NK-92 (cell line): ENCODE measurements around the gene PDHX.

Experiments used
- DNase-seq: peaks from one replicate; lab custom pipeline; 2025; ENCODE audit not compliant: unreplicated experiment; lab: John Stamatoyannopoulos, UW

PDHX gene

DNA sequence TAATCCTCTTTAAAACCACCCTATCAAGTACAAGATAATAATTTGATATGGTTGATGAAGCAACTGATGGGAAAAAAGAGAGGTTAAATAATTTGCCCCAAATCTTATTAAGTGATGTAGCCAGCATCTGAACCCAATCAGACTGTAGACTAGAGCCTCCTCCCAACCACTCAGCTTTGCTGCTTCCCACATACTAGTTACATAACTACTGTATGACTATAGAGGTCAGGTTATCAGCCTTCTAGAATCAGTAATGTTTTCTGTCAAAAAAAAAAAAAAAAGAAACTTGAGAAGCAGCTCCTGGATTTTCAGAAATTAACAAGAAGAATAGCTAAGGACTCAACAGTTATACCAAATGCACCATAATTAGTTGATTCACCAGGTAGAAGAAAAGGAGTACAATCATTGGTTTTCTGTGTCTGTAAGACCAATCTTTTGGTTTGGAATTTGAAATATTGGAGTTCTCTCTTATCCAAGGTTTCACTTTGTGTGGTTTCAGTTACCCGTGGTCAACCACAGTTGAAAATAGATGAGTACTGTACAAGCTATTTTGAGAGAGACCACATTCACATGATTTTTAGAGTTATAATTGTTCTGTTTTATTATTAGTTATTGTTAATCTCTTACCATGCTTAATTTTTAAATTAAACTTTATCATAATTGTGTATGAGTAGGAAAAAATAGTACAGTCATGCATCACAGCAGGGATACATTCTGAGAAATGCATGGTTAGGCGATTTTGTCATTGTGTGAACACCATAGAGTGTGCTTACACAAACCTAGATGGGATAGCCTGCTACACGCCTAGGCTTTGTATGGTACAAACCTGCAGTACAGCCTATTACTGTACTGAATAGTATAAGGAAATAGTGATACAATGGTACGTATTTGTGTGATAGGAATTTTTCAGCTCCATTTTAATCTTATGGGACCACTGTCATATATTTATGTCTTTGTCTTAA, 72.2 kb downstream of the PDHX start:
- no peak for DNase-seq

DNA sequence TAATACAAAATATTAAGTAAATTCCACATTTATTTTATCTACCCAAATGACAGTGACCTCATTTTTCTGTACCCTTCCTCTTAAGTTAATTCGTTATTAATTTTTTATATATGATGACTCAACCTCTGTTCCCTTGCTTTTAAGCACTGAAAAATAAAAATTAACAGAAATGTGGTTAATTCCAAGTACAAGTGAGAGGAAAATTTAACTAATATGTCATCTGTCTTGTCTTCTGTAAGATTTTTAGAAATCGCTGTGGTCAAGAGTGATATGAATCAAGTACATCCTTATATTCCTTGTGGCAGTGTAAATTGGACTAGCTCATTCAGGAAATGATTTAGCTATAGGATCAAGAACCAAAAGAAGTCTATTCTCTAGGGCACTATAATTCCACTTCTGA, 74.5 kb downstream of the PDHX start:
- no peak for DNase-seq

DNA sequence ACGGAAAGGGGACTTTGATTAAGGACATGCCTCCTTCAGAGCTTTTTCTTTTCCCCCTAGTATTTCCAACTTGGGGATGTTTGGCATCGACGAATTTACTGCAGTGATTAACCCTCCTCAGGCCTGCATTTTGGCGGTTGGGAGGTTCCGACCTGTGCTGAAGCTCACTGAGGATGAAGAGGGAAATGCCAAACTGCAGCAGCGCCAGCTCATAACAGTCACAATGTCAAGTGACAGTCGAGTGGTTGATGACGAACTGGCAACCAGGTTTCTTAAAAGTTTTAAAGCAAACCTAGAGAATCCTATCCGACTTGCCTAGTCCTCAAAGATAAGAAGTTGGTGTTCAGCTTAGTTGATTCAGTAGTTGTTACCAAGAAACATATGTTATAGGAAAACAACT, 78.4 kb downstream of the PDHX start:
- DNase-seq = no peak

DNA sequence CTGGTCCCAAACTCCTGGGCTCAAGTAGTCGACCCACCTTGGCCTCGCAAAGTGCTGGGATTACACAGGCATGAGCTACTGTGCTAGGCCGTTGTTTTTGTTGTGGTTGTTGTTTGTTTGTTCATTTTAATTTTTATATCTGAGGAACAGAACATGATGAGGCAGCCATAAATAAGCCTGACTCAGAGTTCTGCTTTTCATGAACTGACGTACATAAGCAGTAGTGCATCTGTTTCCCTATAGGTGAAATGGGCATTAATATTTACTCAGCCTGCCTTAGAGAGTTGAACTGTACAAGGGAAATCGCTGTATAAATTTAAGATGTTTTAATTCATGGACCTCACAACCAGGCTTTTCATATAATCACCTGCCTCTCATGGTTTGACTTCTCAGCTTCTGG, 80.5 kb downstream of the PDHX start:
- no peak for DNase-seq

DNA sequence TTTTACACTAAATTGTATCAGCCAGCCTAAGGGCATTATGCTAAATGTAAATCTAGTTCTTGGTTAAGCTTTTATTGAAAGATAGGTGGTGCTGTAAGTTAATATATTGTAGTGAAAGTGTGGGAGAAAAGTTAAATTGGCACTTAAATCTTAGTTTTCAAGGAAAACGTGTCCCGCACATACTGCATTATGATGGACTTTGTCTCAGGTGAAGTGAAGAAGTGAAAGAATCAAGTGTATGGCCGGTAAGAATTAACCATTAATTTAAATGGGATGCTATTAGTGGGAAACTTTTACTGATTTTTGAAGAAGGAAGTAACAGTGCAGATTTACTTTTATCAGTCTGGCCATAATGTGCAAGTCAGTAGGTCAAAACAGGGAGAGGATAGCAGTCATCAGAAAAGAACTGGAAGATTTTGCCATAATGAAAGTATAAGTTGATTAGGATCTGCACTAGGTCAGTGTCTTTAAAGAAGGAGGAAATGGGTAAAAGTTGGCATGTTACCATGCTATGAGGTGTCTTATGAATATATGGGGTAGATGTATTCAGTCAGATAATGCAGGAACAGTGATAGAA, 81.6 kb downstream of the PDHX start:
- DNase-seq = no peak

DNA sequence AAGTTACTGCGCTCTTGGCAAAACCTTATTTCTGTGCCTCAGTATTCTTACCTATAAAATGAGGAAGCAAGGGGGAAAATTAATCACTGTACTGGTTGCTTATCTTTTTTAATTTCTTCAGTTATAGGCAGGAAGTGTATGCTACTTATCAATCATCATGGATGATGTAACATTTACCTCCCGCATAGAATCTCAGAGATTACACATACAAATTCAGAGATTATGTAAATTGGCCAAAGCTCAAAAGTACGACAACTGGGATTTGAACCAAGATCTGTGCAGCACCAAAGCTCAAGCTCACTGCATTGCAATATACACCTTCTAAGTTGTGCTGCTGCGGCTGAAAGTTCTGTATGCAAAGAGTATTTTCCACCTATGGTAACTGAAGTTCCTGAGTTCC, 83.0 kb downstream of the PDHX start:
- no peak for DNase-seq

DNA sequence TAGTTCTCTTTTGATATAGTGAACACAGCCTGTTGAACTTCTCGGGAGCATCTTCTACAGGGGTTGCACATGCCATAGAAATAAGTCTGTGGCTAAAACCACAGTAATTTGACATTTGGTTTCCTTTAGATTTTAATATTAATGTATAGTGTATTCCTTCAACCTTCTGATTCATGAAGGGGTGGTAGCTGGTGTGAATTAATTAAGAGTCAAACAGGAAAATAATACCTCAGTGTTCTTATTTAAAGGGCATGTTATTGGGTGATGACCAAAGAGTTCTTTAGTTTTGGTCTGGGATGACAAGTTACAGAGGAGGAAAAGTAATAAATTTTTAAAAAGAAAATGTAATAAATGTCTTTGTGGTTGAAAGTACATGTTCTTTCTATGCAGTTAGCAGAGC, 86.8 kb downstream of the PDHX start:
- no peak for DNase-seq

DNA sequence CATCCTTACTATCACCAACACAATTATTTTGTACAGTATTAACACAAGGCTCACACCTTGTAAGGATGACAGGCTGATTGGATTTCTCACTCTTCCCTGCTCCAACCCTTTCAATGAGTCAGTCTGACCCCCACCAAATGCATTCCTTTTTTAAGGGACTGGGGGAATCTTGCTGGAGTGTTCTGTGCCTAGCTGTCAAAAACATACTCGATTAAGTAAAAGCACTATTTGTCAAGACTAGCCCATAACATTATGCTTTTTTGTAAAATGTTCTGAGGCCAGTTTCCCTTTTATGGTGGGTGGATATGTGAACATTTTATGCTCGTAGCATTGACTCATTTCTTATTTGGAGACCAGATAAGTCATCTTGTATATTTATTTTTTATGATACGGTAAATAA, 87.2 kb downstream of the PDHX start:
- no peak for DNase-seq

DNA sequence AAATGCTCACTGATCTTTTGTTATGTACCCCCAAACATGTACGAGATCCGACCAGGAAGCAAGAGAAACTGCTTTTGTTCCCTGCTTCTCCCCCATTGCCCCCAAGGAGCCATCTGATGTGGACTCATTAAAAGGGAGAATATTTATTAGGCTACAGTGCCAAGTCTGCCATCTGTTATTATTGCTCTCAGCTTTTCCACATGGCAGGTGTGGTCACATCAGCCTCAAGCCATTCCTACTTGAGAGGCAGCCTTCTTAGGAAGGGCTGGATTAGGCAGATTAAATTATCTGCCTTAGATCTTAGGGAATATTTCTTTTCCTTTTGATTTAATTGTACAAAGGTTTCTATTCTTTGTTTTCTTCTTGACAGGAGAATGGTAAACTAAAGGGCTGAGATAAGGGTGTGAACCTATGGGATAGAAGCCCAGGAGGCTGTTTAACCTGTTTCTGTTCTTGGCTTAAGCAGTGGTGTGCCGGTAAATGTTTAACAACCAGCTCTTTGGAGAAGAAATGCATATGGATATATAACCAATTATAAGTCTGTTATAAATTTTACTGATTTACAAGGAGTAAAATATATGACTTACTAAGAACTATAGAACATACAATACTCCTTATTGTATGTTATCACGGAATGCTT, 88.8 kb downstream of the PDHX start:
- DNase-seq = no peak

DNA sequence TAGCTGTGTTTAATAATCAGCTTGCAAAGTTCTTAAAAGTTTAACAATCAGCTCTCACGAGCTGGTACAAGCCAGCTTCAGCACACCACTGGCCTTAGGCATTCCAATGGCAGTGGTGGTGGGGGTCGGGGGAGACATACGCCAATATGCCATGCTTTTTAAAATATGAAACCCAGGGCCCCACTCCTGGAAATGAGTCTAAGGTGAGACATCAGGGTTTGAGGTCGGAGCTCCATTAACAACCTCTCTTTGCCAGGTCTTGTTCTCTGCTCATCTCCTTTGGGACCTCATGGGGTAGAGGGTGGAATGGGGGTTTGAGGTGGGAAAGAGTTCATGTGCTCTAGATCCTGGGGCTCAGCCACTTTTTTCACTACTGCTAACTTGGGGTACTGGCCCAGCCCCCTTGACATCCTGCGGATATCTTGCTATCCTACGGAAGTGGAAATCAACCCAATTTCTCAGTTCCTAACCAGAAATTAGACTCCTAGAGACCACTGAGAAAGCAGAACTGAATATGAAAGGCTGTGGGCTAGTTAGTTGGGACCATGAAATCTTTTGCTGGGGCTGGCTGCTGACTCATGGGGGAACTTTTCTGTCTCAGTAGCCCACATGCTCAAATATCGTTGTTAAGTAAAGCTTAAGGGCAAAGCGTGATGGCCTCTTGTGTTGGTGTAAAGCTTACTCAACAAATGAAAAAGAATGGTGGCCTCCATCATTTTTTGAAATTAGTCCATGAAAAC, 90.1 kb downstream of the PDHX start:
- DNase-seq = no peak

DNA sequence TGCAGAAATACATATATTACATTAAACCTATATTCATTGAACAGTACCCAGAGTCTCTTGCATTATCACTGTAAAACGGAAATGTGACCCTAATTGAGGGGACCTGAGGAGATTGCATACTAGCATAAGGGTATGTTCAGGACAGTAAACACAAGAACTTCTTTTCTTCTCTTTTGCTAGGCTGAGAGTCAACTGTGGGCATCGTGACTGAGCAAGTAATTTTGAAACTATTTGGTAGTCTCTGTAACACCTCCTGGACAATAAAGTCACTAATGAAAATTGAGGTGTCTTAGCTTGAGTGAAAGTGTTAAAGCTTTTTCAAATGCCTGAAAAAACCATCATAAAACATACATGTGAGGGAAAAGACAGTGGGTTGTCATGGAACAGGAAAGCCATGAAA, 90.9 kb downstream of the PDHX start:
- DNase-seq = no peak

DNA sequence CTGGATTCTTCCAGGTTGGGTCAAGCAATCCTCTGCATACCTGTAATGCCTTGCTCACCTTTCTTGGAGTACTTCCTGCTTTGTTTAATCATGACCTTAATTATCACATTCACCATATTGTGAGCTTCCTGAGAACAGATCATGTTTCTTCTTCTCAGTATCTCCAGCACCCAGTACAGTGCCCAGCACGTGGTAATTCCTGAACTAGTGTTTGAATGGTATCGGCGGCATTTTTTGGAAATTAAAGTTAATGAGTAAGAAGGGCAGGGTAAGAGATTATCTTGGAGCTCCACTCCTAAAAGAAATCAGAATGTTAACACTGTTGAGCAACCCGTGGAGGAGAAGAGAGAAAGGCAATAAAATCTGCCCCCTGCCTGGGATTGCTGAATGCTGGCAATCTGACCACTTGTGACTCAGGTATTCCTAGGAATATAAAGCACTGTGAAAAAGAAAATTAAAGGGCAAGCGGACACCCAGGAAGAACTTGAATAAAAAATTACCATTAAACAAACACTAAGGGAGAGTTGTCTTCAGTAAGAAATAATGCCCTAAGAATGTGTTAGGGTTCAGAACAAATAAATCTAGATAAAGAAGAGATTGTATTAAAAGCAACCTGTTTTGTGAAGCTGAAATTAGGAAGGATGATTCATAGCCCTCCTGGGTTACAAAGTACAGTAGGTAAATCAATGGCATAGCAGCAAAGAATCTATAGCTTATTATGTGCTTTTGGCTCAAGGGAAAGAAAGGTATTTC, 92.9 kb downstream of the PDHX start:
- no peak for DNase-seq

DNA sequence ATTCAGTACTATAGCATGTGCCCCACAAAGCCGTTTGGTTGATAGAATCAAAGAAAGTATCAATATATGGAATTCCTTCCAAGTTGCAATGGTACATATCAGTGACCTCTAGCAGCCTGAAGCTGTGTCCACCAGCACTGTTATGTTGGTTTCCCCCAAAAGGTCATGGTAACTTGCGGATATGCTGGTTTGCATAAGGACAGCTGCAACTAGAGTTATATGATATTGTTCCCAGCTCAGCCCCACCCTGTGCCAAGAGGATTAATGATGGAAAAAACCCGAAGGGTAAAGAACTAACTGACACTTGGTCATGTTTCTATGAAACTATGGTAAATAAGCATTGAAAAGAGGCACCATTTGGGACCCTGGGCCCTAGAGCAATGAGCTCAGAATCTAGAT, 93.5 kb downstream of the PDHX start:
- no peak for DNase-seq

DNA sequence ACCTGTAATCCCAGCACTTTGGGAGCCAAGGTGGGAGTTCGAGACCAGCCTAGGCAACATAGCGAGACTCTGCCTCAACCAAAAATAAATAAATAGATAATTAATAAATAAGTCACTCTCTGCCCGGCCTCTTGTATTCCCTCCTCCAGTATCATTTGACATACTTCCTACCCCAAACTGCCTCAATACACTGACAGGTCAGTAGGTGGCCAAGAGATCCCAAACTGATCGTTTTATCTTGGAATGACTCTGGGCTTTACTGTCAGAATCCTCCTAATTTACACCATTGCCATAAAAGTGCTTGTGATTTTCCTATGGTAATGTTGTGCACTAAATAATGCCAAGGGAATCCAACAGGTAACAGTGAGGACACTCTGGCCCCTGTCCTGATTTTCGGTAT, 94.2 kb downstream of the PDHX start:
- no peak for DNase-seq

DNA sequence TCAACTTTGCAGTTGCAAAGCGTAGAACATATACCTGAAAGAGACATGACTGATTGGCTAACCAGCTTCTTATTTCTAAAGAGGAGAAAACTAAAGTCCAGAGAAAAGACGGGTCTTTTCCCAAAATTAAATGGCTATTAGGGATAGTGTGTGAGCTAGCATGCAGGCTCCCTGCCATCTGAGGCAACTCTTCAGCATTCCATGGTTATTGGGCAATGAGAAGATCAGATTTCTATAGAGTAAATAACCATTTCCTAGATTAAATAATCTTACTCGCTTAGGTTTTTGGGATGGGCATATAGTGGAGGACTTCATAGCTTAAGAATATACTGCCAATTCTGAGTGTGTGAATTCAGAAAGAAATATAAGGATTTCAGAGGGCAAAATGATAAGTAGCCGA, 95.0 kb downstream of the PDHX start:
- DNase-seq = no peak

DNA sequence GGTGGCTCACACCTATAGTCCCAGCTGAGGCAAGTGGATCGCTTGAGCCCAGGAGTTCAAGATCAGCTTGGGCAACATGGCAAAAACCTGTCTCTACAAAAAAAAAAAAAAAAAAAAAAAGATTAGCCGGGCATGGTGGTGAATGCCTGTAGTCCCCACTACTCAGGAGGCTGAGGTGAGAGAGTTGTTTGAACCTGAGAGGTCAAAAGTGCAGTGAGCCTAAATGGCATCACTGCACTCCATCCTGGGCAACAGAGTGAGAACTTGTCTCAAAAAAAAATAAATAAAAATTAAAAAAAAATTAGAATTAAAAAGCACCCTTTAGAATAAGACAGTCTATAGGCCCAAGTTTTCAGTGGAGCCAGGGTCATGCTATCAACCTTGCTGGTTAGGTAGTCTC, 95.5 kb downstream of the PDHX start:
- DNase-seq = no peak

DNA sequence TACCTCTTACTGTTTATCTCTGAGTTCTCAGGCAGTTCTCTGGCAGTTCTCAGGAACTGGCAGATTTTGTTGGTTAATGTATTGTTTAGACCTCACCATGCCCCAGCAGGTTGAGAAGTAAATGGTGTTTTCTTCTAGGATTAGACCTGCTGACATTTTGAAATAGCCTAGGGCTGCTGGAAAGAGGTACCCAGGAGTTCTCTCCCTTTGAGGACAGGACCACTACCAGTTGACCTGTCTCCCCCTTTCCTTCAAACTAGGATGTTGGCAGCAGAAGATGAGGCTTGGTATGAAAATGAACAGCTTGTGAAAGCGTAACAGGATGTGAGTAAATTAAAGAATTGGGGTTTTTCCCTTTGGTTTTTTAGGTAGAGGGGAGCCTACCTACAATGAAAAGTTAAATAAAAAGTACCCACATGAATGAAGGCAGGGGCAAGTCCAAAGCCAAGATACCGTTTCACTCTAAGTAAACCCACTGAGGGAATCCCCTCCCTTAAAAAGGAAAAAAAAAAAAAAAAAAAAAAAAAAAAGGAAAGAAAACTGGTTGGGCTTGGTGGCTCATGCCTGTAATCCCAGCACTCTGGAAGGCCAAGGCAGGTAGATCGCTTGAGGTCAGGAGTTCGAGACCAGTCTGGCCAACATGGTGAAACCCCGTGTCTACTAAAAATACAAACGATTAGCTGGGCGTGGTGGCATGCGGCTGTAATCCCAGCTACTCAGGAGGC, 96.2 kb downstream of the PDHX start:
- DNase-seq = no peak

DNA sequence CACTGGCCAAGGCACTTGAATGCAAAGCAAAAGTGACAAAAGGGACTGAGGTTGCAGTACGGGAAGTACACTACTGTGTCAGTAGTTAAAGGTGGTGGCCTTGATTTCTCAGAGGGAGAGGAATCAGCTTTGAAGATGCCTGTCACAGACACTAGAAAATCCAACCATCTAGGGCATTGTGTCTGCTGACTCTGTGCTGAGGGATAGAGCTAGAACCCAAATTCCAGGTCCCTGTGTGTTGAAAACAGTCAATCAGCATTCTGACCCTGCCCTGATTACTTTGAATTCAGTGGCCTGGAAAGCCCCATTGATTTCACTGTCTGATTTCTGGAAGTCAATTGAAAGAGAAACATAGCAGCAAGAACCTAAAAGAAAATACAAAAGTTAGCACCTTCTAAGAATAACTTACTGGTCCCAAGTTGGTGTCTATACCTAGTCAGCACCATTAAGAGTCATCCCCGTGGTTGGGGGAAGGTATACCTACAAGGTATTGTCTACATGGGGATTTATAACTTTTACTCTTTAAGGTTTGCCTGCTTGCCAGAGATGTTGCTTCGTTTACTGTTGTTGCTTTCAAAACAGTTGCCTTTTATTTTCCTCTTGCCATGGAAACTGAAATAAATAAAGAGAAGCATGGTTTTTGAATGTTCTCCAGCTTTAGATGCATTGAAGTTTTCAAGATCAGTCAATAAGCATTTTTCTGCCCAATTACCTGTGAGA, 97.3 kb downstream of the PDHX start:
- no peak for DNase-seq

DNA sequence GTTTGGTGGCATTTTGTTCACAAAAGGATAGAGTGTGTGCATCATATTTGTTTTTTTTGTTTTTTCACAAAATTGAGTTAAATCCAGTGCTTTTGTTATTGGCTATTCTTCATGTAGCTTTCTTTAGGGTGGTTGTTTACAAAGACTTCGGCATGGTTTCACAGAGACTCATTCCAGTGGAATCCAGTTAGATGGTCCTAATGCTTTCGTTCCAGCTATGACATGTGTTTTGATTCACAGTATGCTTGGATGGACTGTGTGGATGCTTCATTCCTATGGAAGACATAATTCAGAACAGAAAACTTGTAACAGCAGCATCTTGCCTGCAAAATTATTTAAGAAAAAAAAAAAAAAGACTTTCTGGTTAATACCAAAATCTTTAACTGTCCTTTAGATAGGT, 97.9 kb downstream of the PDHX start:
- no peak for DNase-seq
